Astrocyte (in vitro differentiated cells and primary cell): Measurements from ENCODE around the gene ELF3.

Source experiments
- CTCF ChIP-seq: IDR thresholded peaks from 2 replicates; pipeline ENCODE4 v1.5.1; 2011; ENCODE audit warnings: low read depth, mild to moderate bottlenecking, inconsistent platforms, low read length, moderate library complexity; ENCODE audit not compliant: insufficient read depth
- EZH2 ChIP-seq: IDR thresholded peaks from 2 replicates; pipeline ENCODE4 v1.6.1; 2012; ENCODE audit warnings: mild to moderate bottlenecking, low read length, inconsistent platforms; ENCODE audit not compliant: insufficient read depth

DNA sequence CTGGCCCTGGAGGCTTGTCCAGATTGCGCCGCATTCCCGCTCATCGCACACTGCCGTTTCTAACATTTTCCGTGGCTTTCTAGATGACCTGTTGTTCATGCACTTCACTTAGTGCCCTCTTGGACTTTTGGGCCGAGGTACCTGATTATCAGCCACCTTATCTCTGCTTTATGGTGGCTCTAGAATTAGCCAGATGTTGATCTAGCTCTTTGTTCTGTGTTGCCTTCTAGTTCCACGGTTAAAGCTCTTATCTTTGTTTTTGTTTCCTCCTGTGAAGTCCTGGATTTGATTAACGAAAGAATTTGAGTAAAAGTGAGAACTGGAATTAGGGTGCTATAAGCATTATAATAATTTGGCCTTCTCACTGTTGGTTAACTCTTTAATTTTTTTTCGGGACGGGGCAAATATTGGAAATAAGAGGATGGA lies 27.0 kb upstream of the ELF3 start:
- TF ChIP-seq CTCF: no peak
- TF ChIP-seq EZH2: no peak
